GM19238 (cell line): ENCODE measurements around the gene PSD.

Experiments used
- DNase-seq: peaks from one replicate; pipeline ENCODE4 v3.0.0; 2011; ENCODE audit warnings: low spot score; ENCODE audit not compliant: insufficient read length

PSD gene

DNA sequence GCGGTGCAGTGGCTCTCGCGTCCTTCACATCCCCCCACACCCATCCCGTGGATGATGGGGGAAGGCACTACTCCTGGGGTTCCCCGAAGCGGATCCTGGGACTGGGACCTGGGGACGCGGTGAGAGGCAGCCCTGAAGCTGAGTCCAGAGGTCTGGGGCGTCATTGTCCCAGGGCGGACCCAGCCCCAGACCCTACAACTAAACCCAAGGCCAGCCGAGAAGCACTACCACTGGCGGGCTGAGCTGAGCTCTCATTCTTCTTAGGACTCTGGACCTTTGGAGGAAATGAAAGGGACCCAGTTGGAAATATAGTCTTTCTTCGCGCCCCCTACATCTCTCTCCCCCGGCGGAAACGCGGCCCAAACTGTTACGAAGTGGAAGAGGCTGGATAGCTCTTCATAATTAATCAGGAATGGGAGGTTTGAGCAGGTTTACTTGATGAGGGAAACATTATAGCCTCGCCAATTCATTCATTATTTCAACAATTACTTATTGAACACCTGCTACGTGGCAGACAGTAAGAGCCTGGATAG, 1.7 kb upstream of the PSD start:
- DNase-seq: no peak

DNA sequence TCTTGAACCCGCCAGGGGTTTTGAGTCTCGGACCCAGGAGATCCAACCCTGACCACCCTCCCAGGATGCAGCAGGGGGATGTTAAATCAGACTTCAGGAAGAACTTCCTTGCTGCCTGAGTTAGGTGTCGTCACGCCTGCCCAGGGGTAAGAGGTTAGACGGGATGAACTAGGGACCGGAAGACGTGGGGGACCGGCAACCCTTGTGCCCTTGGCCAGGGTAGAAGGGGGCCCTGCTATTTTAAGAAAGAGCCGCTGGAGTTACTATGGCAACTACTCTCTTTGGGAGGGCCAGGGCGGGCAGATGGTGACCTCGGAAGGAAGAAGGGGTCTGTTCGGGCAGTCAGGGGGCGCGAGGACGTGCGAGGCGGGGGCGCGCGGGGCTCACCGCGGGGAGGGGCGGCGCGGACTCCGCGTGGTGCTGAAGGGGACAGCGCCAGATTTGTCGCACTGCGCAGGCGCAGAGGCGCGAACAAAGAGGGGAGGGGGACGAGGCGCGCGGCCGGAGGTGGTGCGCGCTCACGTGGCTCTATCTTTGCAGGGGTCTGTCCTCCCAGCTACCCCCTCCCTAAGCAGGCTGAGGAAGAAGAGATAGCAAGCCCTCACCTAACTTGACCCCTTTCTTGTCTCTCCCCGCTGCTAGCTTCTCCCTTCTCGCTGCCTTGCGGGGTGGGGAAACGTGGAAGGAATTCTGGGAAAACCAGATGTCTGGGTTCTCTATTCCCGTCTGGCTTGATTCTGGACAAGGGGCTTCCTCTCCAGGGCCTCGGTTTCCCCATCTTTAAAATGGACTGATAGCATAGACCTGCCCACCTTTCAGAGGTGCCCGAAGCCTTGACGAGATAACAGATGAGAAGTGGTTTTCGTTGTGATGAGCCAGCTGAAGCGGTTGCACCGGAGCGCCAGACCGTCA, 940 bp upstream of the PSD start:
- no peak for DNase-seq

DNA sequence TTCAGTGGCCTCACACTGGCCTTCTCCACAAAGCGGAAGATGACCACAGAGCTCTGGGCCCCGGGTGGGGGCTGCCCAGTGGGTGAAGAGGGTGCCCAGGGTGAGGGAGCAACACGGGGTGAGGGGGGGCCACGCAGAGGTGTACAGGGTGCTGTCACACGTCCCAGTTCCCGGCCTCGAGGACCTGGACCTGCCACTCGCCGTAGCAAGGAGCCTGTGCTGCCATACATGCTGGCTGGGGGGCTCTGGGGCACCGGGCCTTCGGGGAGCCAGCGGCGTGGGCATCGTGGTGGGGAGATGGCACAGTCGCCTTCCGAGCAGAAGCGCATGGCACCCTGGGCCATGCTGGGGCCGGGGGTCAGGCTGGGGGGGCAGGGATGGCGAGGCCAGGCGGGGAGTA, 1.9 kb downstream of the PSD start:
- no peak for DNase-seq

DNA sequence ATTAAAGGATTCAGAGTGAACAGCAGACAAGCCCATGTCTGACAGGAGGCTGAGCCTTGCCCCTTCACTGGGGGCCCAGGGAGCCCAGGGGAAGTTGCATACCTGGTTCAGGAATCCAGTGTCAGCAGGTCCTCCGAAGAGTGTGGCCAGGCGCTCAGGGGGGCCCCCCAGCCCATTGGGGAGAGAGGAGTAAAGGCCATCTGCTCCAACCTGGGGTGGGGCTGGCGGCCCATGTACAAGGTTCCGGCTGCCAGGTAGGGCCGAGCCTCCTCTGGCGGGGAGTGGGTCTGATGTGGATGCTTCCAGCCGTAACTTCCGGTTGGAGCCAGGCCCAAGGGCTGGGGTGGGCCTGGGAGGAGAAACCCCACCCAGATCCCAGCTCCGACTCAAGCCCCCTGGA, 2.3 kb downstream of the PSD start:
- no peak for DNase-seq

DNA sequence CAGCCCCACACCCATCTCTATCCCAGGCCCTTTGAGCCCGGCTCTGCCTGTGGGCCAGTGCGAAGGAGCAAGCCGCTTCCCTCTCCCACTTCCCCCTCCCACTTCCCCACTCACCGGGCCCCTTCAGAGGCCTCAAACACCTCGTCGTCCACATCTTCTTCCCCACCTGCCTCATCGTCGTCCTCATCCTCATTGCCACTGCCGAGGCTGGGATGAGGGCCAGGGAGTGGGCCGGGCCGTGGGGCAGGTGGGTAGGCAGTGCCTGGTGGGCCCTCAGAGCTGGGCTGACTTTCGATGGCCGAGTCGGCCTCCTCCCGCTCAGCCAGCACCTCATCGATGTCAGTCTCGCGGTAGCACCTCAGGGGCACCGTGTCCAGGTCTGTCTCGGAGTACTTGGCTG, 3.8 kb downstream of the PSD start:
- no peak for DNase-seq

DNA sequence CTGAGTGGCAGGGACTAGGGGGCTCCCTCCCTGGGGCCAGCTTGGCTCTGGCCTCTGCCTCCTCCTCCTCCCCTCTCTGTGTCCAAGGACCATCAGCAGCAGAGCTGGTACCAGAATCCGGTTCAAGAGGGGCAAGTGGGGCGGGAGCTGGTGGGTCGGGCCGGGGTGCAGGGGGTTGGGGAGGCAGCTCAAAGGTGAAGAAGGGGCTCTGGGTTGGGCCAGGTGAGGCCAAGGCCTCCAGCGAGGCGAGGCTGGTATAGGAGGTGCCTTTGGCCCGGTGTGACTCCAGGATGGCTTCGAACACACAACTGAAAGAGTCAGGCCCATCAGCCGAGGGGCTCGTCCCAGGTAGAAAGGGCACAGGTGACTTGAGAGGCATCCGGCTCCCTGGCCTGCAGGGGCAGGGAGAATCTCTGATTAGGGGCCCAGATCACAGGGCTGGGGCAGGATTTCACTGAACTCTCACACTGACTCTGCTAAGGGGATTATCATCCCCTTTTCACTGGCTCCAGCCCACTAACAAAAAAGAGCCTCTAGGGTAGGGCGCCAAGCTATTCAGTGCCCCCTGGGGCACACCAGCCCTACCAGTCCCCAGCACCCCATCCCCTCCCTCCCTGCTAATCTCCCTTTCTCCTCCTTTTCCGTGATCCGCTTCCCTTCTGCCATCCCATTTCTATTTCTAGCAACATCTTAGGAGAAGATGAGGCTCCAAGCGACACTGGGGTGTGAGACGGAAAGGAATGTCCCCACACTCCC, 4.6 kb downstream of the PSD start:
- no peak for DNase-seq

DNA sequence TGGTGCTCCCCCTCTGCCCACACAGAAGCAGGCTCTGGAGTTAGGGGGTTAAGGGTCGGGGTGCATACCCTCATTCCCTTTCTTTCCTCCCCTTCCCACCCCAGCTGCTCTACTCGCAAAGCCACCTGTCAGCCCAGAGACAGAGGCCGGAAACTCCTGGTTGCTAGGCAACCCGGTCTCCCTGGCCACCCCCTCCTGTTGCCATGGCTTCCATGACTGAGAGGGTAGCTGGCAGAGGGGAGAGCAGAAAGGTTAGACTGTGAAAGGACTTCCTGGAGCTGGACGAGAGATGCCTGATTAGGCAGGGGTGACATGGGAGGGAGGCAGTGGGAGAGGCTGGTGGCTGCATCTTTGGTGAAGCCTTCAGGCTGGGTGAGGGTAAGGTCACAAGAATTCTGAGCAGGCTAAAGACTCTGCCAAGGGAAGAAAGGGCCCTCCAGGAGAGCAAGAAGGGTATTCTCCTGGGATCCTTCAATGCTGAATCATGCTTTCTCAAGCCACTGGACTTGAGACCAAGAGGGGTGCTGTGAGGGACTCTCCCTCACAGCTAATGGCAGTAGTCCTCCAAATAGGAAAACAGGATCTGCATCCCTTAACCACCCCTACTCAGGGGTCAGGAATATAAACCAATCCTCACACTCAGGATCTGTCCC, 5.4 kb downstream of the PSD start:
- DNase-seq: peak; percentile 82

DNA sequence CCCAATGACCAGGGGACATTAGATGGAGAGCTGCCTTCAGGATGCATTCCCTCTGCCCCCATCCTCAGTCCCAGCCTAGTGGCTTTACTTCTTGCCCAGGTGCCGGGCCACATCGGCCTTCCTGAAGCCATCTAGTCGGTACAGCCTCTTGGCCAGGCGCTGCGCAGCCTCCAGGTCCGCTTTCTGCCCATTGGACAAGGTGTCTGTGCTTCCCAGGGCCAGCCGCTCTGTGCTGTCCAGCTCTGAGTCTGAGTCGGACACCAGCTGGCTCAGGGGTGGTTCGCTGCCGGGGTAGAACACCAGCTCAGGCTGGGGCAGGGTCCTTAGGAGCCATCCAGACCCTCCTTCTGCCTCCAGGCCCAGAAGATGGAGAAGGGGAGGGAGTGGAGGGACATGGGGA, 6.3 kb downstream of the PSD start:
- no peak for DNase-seq

DNA sequence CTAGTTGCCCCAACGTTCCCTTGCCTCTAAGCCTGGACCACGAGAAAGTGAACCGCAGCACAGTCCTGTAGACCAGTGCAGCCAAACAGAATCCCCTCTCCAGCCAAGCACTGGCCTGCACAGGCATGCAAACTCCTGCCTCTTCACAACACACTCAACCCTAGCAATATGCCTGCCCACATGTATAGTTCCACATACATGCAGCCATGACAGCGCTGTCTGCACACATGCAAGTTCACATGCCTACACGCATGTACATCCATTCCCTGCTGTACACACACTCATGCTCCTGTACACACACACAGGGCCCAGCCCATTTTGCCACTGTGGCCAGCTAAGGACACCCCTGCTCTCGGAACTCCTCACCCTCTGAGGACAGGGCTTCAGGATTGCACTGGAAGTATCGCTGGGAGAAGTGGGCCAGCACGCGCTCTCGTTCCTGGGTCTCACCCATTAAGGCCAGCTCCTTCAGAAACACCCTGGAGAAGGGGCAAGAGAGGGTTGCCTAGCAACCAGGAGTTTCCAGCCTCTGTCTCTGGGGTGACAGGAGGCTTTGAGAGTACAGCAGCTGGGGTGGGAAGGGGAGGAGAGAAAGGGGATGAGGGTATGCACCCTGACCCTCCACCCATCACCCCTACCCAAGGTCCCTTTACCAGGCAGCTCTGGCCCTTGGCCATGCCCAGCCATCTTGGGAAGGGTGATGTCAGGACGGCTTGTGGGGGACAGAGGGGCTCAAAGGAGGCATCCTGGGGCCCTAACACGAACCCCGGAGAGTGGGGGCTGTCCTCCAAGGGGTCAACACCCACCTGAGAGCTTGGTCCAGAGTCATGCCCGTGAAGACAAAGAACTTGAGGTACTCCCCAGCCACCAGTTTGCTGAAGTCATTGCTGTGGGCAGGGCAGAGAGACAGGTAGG, 7.0 kb downstream of the PSD start:
- no peak for DNase-seq

DNA sequence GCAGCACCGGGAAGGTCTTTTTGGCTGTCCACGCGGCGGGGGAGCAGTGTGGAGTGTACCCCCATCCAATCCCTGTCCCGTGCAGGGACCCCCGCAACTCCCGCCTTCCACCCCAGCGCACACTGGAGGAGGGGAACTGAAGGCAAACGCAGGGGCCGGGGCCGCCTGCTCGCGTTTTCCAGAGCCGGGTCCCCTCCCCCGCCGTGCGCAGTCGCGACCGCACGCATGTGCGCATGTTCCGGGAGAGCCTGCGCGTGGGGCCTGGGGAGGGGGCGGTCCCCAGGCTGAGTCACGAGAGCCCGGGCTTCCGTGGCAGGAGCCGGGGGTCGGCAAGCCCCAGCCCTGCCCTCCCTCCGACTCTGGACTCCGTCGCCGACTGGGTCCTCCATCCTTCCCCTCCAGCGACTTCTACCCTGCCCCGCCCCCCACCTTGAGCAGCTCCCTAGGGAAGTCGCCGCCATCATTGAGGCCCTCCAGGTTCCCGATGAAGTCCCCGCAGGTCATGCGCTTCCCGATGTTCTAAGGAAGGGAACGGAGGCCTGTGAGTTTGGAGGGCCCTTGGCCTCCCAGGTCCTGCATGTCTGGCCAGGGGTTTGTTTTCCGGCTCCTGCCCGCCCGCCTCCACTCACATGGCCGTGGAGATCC, 8.0 kb downstream of the PSD start:
- no peak for DNase-seq

DNA sequence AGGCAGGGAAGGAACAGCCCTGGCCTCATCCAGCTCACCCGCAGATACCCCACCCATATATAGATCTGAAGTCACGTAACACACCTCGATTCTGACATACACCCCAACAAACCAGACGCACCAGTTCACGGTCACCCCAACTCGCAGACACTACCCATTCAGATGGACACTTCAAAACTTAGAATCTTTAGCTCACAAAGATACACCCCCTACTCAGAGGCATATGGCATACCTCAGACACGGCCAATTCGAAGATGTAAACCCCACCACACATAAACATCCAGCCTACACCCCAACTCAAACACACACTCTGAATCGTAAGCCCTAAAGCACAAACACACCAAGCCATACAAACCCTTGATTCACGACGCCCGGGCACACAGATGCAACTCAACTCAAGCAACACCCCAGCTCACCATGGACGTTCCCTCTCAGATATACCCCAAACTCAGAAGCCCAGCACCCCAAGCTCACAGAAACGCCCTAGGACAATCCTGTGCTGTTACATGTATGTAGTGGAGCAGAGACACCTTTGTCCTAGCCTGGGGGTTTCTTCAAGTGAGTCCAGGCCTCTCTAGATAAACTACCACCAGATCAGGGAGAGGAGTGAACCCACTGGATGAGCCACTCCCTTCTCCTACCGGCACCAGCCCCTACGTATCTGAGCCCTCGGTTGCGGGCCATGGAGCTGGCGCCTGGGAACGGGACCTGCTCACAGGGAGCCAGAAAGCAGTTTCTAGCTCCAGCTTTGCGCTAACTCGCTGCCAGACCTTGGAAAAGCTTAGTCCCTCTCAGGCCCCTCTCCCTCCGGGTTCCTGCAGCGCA, 8.8 kb downstream of the PSD start:
- no peak for DNase-seq

DNA sequence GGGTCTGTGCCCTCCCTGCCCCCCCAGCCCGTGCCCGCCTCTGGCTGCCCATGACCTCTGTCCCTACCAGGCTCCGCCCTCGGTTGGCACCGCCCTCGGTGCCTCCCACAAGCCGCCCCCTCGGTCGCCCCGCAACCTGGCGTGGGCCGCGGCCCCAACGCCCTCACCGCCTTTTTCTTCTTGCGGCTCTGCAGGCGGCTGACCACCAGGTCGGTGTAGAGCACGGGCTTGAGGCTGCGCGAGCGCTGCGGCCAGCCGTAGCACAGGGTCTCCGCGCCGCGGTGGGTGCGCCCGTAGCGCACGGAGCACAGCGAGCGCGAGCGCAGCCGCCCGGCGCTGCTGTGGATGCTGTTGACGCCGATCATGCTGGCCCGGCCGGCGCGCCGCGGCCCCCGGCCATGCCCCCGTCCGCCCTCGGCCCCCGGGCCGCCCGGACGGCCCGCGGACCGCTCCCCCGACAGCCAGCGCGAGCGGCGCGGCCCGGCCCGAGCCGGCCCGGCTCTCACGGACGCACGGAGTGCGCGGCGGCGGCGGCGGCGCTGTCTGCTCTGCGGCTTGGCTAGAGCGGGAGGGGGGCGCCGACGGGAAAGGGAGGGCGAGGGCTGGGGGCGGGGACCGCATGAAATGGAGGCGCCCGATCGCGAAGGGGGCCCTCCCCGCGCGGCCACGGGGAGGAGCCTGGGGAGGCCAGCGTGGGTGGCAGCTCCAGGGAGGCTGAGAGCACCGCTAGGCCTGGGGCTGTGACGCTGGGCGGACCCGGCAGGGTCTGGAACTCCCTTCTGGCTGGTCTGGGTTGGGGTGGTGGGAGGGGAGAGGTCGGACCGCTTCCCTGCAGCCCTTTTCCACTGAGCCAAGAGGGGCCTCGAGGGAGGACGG, 9.6 kb downstream of the PSD start:
- DNase-seq: no peak

DNA sequence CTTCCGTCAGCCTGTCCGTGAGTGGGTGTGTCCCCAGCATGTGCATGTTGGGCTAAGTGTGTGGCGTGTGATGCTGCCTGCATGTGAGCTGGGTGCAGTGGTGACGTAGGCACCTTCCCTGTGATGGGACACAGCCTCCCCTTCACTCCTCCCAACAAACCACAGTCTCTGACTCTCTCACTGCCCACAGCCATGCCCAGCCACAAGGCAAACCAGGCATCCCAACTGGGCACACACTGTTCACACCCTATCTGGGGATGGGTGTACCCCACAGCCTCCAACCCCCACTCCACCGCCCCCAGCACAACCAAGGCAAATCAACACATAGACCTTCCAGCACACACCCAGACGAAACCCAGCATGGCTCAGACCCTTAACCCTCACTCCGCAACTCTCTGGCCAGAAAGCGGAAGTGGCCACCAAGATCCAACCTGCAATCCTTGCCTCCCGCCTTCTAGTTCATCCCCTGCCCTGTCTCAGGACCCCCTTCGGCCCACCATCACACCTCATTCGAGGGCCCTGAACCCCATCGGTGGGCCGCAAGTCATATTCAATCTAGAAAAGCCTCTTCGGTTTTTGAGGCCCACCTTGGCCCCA, 10.4 kb downstream of the PSD start:
- DNase-seq: no peak

DNA sequence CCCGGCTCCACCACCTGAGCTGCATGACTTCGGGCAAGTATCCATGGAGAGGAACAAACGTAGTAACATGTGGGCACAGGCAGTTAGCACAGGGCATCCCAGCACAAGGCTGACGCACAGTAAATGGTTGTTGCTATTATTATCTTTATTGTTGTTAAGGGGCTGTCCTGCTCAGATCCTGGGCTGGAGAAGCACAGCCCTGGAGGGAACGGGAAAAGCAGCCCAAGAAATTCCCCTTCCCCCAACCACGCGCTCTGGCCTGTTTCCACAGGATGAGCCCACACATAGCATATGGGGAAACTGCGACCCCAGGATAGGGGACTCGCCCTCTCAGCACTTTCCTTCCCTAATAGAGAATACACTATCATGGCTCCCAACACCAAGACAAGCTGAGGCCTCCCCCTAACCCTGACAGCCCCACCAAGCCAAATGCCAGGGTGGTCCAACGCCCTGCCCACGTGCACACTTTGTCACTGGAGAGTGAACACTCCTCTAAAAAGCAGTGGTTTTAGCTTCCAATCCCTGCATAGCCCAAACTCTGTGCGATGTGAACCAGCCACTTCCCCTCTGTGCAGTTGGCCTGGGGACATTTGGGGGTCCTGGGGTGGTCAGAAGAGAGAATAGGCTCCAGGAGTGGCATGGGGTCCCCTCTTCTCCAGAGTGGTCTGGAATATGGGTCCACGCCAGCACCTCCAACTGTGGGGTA, 11.0 kb downstream of the PSD start:
- DNase-seq: no peak

DNA sequence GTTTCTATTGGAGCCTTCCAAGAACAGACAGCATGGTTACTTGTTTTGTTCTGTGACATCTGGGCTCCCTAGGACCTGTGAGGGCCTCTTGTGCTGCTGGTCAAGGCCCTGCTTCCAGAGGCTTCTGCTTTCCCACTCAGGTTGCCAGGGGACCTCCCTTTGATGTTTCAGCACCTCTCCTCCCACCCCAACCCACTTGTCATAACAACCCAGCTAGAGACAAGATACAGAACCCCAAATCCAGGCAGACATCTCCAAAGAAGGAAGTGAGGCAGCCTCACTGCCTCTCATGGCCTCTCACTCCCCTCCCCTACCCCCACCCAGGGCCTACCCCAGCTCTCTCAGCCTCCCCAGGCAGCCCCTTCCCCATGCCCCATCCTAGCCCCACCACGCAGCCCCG, 11.8 kb downstream of the PSD start:
- no peak for DNase-seq

DNA sequence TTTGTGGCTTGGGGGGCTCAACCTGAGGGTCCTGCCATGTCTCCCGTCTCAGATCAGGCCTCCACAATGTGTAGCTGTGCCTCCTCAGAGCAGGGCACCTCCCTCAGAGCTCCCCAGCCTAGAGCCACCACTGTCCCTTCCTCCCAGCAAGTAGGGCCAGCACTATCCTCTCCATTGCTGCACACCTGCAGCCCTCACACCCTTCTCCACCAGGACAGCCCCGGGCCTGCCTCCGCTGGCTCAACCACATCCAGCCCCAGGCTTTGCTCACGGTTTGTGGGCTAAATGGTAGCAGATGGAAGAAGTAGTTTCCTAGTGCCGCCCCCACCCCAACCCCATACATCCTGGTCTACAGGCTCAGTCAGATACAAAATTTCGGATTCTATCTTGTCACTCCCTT, 13.0 kb downstream of the PSD start:
- no peak for DNase-seq

DNA sequence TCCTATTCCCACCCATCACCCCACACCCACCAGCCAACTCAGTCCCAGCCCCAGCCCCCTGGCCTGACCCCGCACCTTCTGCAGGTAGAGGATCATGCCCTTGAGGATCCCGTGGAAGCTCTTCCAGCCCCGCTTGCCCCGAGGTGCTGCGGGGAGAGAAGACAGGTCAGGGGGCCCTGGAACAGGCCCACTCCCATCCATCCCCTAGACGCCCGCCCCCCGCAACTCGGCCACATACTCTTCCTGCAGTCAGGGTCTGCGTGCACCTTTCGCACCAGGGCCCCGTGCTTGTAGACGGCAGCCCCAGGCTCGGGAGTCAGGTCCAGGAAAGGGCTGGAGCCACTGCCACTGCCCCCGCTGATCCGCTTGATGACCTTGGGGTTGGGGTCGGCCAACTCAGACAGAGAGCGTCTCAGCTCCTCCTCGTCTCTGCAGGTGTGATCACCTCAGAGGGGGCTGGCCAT, 13.4 kb downstream of the PSD start:
- no peak for DNase-seq
